22Rv1 (cell line): ENCODE results near the gene SLC2A11.

Source experiments
- H3K27ac ChIP-seq: fragments of 450-650 bp; 2 replicates; pipeline ENCODE4 v1.5.1; 2017
- ZFX ChIP-seq: fragments of 450-650 bp; IDR thresholded peaks from 2 replicates; pipeline ENCODE4 v1.6.1; 2017; ENCODE audit warnings: antibody characterized with exemption, borderline replicate concordance
- TF ChIP-seq, protein P1 (sequence below): fragments of 450-650 bp; IDR thresholded peaks from 2 replicates; pipeline ENCODE4 v1.5.1; 2017; ENCODE audit warnings: mild to moderate bottlenecking

SLC2A11 gene

DNA sequence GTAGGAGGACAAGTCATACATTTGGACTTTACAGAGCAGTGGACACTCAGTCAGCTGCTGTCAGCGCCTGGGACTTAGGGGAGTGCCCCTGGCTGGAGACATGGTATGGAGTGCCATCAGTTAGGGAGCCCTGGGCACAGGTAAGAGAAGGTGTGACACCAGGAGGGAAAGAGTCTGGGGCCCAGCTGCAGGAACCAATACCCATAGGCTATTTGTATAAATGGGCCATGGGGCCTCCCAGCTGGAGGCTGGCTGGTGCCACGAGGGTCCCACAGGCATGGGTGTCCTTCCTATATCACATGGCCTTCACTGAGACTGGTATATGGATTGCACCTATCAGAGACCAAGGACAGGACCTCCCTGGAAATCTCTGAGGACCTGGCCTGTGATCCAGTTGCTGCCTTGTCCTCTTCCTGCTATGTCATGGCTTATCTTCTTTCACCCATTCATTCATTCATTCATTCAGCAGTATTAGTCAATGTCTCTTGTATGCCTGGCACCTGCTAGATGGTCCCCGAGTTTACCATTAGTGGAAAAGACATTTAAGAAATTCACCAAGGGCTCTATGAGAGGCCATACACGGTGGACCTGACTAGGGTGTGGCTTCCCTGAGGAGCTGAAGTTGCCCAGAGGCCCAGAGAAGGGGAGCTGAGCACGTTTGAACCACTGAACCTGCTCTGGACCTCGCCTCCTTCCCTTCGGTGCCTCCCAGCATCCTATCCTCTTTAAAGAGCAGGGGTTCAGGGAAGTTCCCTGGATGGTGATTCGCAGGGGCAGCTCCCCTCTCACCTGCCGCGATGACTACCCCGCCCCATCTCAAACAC lies 35.7 kb downstream of the SLC2A11 start:
- peak overlapping the region; percentile 98 for H3K27ac ChIP-seq
- TF ChIP-seq, protein P1, sequence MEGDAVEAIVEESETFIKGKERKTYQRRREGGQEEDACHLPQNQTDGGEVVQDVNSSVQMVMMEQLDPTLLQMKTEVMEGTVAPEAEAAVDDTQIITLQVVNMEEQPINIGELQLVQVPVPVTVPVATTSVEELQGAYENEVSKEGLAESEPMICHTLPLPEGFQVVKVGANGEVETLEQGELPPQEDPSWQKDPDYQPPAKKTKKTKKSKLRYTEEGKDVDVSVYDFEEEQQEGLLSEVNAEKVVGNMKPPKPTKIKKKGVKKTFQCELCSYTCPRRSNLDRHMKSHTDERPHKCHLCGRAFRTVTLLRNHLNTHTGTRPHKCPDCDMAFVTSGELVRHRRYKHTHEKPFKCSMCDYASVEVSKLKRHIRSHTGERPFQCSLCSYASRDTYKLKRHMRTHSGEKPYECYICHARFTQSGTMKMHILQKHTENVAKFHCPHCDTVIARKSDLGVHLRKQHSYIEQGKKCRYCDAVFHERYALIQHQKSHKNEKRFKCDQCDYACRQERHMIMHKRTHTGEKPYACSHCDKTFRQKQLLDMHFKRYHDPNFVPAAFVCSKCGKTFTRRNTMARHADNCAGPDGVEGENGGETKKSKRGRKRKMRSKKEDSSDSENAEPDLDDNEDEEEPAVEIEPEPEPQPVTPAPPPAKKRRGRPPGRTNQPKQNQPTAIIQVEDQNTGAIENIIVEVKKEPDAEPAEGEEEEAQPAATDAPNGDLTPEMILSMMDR = no peak
- TF ChIP-seq ZFX = no peak

DNA sequence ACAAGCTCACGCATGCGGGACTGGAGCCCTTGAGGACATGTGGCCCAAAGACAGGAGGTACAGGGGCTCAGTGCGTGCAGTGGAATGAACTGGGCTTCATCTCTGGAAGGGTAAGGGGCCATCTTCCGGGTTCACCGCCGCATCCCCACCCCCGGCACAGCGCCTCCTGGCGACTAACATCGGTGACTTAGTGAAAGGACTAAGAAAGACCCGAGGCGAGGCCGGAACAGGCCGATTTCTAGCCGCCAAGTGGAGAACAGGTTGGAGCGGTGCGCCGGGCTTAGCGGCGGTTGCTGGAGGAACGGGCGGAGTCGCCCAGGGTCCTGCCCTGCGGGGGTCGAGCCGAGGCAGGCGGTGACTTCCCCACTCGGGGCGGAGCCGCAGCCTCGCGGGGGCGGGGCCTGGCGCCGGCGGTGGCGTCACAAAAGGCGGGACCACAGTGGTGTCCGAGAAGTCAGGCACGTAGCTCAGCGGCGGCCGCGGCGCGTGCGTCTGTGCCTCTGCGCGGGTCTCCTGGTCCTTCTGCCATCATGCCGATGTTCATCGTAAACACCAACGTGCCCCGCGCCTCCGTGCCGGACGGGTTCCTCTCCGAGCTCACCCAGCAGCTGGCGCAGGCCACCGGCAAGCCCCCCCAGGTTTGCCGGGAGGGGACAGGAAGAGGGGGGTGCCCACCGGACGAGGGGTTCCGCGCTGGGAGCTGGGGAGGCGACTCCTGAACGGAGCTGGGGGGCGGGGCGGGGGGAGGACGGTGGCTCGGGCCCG lies 36.5 kb downstream of the SLC2A11 start, which contains the start of gene MIF:
Gene MIF, plus strand, starts transcription at position 439 of the 765 bp plus-strand sequence. Its CDS starts 92 bp downstream, at position 531.
- TF ChIP-seq ZFX = no peak
- TF ChIP-seq, protein P1 = peak; percentile 93
- H3K27ac ChIP-seq = peak within 1 kb of the TSS; percentile 98

DNA sequence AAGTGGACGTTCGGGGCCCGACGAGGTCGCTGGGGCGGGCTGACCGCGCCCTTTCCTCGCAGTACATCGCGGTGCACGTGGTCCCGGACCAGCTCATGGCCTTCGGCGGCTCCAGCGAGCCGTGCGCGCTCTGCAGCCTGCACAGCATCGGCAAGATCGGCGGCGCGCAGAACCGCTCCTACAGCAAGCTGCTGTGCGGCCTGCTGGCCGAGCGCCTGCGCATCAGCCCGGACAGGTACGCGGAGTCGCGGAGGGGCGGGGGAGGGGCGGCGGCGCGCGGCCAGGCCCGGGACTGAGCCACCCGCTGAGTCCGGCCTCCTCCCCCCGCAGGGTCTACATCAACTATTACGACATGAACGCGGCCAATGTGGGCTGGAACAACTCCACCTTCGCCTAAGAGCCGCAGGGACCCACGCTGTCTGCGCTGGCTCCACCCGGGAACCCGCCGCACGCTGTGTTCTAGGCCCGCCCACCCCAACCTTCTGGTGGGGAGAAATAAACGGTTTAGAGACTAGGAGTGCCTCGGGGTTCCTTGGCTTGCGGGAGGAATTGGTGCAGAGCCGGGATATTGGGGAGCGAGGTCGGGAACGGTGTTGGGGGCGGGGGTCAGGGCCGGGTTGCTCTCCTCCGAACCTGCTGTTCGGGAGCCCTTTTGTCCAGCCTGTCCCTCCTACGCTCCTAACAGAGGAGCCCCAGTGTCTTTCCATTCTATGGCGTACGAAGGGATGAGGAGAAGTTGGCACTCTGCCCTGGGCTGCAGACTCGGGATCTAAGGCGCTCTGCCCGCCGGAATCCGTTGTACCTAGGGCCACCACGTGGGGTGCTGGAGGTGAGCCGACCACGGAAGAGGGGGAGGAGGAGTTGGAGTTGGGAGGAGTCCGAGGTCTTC lies 37.3 kb downstream of the SLC2A11 start:
- H3K27ac ChIP-seq = peak overlapping the region; percentile 98
- no peak for TF ChIP-seq ZFX
- TF ChIP-seq, protein P1 = peak; percentile 52

DNA sequence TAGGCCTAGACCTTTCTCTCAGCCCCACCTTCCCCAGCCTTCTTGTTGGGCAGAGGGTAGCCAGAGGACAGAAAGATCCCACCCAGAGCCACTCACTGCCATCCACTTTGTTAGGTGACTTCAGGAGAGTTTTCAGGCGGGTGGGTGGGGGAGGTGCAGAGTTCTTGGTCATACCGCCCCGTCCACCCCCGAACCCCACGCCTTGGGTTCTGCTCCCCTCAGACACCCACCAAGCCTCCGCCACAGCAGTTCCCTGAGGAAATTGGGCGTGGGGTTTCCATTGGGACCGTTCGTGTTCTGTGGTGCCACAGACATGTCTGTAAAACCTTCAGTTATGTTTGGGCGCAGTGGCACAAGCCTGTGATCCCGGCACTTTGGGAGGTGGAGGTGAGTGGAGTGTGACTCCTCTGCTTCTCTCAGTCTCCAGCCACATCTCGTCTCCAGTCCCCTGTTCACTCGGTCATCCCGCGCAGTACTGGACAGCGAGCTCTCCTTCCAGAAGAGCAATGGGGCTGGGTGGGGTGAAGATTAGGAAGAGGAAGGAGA lies 38.0 kb downstream of the SLC2A11 start:
- H3K27ac ChIP-seq = peak overlapping the region; percentile 98
- TF ChIP-seq, protein P1 = no peak
- TF ChIP-seq ZFX = no peak

DNA sequence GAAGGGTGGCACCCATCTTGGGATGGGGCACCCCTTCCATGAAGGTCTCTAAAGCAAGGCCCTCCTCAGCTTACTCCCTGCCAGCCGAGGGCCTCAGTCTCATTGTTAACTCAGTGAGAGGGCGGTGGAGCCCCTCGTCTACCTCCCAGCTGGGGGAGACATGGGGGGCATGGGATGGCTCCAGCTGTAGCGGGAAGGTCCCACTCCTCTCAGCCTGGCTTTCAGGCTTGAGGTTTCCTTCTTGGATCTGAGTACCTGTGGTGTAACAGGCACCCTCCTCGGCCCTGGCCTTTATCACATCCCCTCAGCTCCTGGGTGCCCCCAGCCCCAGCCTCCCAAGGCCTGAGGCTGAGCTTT lies 38.5 kb downstream of the SLC2A11 start:
- TF ChIP-seq ZFX = no peak
- TF ChIP-seq, protein P1 = no peak
- H3K27ac ChIP-seq = peak overlapping the region; percentile 98

DNA sequence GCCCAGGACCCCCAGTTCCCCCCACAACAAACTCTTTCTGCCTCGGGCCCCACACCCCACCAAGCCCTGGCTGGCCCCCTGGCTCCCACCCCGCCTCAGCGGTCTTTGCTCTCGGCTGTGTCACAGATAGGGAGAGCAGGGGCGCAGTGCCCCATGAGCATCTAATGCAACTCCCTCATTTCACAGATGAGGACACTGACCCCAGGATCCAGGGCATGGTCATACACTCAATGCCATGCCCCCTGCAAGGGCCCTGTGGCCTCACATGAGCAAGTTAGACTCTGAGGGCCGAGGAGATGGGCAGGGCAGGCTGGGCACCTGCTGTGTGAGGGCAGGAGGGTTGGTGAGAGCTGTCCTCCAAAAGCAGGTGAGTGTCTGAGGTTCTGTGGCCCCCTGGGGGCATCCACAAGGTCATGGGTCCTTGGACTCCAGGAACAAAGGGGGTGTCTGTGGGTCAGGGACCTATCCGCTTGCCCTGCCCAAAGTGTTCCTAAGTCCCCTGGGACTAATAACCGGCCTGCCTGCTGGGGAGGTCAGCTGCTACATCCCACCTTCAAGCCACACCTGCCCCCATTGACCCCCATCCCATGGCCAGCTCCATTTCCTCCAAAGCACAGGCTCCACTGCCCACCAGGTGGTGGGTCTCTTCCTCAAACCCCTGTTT lies 39.0 kb downstream of the SLC2A11 start:
- no peak for TF ChIP-seq ZFX
- TF ChIP-seq, protein P1 = no peak

More for the DNA sequence above, 39.0 kb downstream of the SLC2A11 start:
- peak overlapping the region; percentile 98; the same call in 1 of the 2 replicates for H3K27ac ChIP-seq
